Prostate gland (tissue), 2 donors: ENCODE measurements around the gene KDM1A. TPM values are rescaled to one million over a fixed set of nuclear protein-coding genes. Genes with fewer than 3 reads are reported as not detected.
A peak's percentile ranks its signal among the peaks of the same experiment; 100 is the strongest.

Experiments
- DNase-seq: peaks from one replicate; pipeline ENCODE4 v3.0.0-alpha.2; 2019; ENCODE audit warnings: low spot score
- H3K27ac ChIP-seq, 2 donors: fragments of 200-600 bp; sonication (generic); 2 replicates each; pipeline ENCODE4 v1.5.1; 2017 to 2019
- H3K27me3 ChIP-seq: fragments of 200-600 bp; sonication (generic); replicated peaks from 2 replicates; pipeline ENCODE4 v1.5.1; 2019; ENCODE audit not compliant: insufficient read depth
- H3K36me3 ChIP-seq, 2 donors: fragments of 200-600 bp; sonication (generic); 1 replicate in 1 of 2; 2 replicates in 1 of 2; pipeline versions ENCODE4 v1.5.1 to v1.8.1; 2017 to 2019
- H3K4me1 ChIP-seq: fragments of 200-600 bp; sonication (generic); replicated peaks from 2 replicates; pipeline ENCODE4 v1.5.1; 2019
- H3K4me3 ChIP-seq, 2 donors: fragments of 200-600 bp; sonication (generic); 2 replicates each; pipeline ENCODE4 v1.5.1; 2017 to 2019
- H3K9me3 ChIP-seq: fragments of 200-600 bp; sonication (generic); 2 replicates; pipeline ENCODE4 v1.5.1; 2017
- POLR2A ChIP-seq: fragments of 450-650 bp; IDR thresholded peaks from one replicate; pipeline ENCODE4 v1.6.1; 2016; ENCODE audit warnings: antibody characterized with exemption, mild to moderate bottlenecking
- POLR2AphosphoS5 ChIP-seq: sonication (generic); formaldehyde crosslinking; IDR thresholded peaks from one replicate; pipeline ENCODE4 v1.6.1; 2017; ENCODE audit warnings: antibody characterized with exemption
- WGBS: methylation state at CpG from one replicate; pipeline ENCODE4 v1.1.5; 2018; 5-methylcytosine and 5-hydroxymethylcytosine counted together
- intact Hi-C: fragments of 100-400 bp; cut with DNase I; formaldehyde crosslinking; loops from one replicate; pipeline ENCODE4 v1.14.2; 2022
- total RNA-seq, 2 donors: library from RNA; depleted of rRNA; stranded (reverse); fragments of >200 nt; gene quantifications; one replicate each; pipeline ENCODE4 v1.1.0, GENCODE V29; 2016
- TF ChIP-seq, protein P1 (sequence below), 4 experiments: fragments of 200-600 bp in 2 of 4; fragments of 450-650 bp in 2 of 4; sonication (generic) in 2 of 4; IDR thresholded peaks; 1 replicate in 3 of 4; 2 replicates in 1 of 4; pipeline ENCODE4 v1.5.1; 2016 to 2019; ENCODE audit warnings: antibody characterized with exemption in 4 of 4, mild to moderate bottlenecking in 2 of 4, moderate library complexity in 2 of 4

Gene KDM1A
- total RNA-seq, 2 donors from 2014 or later: 75.1 to 94.5 TPM

DNA sequence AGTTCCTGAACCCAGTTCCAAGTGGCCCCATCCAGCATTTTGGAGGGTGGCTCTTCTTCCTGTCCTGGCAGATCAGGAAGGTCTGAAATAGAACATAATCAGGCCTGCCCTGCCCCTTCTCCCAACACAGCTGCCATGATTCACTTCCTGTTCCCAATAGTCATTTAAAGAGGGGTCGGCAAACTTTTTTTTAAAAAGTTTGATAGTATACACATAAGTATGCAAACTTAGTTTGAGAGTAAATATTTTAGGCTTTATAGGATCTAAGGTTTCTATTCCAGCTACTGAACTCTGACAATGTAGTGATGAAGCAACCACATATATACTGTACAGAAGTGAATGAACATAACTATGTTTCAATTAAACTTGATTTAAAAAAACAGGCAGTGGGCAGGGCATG lies 83.0 kb downstream of the KDM1A start:
- Histone ChIP-seq H3K36me3 (no peaks in the 10 kb centered on the region), H3K9me3 (no peaks in the 10 kb centered on the region)
- 4% methylated on average over 1 of the region's 1 CpG for WGBS

DNA sequence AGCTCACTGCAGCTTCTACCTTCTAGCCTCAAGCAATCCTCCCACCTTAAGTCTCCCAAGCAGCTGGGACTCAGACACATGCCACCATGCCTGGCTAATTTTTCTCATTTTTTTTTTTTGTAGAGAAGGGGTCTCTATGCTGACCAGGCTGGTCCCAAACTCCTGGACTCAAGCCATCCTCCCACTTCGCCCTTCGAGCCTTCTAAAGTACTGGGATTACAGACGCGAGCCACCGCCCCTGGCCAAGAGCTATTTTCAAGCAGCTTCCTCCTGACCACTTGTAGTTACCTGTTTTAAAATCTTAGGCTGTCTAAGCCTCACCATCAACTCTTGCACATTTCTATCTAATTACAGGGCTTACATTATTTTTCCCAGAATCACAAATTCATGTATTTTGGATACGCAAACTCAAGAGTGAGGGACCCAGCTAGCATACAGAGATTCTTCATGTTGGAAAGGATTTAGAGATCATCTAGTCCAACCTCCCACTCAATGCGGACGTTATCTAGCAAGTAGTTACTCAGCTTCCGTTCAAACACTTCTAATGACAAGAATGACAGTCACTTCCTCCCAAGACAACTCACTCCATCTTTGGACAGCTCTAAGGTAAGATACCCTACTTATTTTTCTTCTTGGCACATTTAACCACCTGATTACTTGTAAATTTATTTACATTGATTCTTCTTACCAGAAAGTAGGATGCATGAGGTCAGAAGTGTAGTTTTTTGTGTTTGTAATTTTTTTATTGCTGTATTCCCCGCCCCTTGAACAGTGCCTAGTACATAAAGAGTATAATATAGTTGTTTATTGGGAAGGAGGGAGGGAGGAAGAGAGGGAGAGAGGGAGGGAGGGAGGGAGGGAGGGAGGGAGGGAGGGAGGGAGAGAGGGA lies 84.0 kb downstream of the KDM1A start:
- WGBS: 54% methylated on average over 10 of the region's 10 CpGs
- peak; percentile 19 for TF ChIP-seq POLR2AphosphoS5
- TF ChIP-seq, protein P1, sequence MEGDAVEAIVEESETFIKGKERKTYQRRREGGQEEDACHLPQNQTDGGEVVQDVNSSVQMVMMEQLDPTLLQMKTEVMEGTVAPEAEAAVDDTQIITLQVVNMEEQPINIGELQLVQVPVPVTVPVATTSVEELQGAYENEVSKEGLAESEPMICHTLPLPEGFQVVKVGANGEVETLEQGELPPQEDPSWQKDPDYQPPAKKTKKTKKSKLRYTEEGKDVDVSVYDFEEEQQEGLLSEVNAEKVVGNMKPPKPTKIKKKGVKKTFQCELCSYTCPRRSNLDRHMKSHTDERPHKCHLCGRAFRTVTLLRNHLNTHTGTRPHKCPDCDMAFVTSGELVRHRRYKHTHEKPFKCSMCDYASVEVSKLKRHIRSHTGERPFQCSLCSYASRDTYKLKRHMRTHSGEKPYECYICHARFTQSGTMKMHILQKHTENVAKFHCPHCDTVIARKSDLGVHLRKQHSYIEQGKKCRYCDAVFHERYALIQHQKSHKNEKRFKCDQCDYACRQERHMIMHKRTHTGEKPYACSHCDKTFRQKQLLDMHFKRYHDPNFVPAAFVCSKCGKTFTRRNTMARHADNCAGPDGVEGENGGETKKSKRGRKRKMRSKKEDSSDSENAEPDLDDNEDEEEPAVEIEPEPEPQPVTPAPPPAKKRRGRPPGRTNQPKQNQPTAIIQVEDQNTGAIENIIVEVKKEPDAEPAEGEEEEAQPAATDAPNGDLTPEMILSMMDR (IDR thresholded peaks at IDR 0.05): no peak
- TF ChIP-seq POLR2A: no peak
- no peaks in the 10 kb centered on the region for H3K27me3 ChIP-seq
- no peaks in the 10 kb centered on the region for H3K9me3 ChIP-seq
- DNase-seq: no peak
- H3K4me3 ChIP-seq: no peak overlapping the region
- H3K27ac ChIP-seq: no peak overlapping the region
- no peaks in the 10 kb centered on the region for H3K4me1 ChIP-seq
- H3K36me3 ChIP-seq: no peaks in the 10 kb centered on the region
- intact Hi-C loops: loop anchor here (5.0 kb wide), 1 partner anchor 64 kb away; the partner anchor contains the start of gene LUZP1

More for the DNA sequence above, 83.0 kb downstream of the KDM1A start:
- H3K4me3 ChIP-seq: no peak overlapping the region
- no peaks in the 10 kb centered on the region for H3K27me3 ChIP-seq
- DNase-seq: no peak
- no peaks in the 10 kb centered on the region for H3K4me1 ChIP-seq
- intact Hi-C loops: loop anchor here (5.0 kb wide), 1 partner anchor 65 kb away; the partner anchor contains the start of gene LUZP1
- no peak for TF ChIP-seq POLR2AphosphoS5
- TF ChIP-seq, protein P1 (IDR thresholded peaks at IDR 0.05): no peak
- no peak for TF ChIP-seq POLR2A
- no peak overlapping the region for H3K27ac ChIP-seq

DNA sequence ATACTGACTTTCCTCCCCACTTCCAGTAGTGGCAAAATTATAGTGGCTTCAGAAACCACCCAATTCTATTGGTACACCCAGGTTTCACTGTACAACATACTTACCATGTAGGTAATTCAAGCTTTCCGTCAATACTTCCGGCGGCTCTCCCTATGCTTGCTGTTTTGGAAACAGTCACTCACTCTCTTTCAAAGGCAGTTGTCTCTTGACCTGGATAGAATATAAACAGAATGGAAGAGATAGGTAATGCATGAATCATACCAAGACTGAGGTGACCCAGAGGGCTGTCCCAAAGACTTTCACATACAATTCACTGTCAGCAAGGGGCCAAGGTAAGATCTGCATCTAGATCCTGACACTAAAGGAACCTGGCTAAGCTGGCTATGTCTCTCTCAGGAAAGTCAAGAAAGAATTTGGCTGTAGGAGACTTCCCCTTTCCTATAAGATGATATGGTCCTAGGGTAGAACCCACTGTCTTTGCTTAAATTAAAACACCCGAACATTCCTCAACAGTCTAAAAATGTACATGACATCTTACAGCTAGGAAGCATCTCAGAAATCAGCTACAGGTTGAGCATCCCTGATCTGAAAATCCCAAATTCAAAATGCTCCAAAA lies 89.8 kb downstream of the KDM1A start:
- Histone ChIP-seq H3K27ac (no peak overlapping the region), H3K9me3 (no peaks in the 10 kb centered on the region), H3K27me3 (no peaks in the 10 kb centered on the region), H3K36me3 (no peaks in the 10 kb centered on the region), H3K4me3 (no peak overlapping the region), H3K4me1 (no peaks in the 10 kb centered on the region)
- DNase-seq: no peak
- intact Hi-C loops: no loop called here
- 95% methylated on average over 4 of the region's 4 CpGs for WGBS
- TF ChIP-seq, protein P1 (IDR thresholded peaks at IDR 0.05): no peak
- TF ChIP-seq POLR2A (no peak), POLR2AphosphoS5 (no peak)

DNA sequence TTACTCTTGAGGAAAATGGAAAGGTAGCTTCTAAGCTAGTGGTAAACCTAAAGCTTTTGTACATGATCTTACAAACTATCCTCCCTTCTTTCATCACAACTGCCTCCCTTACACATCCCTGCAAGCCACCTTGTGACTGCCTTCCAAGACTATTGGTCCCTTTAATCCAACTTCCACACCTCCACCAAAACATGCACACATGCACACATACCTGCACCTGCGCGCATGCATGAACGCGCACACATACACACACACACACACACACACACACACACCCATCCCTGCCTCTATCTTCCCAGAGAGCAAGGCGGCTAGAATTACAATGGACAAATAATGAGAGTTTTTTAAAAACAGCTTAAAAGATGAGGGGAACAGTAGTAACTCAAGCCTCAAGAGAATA lies 91.1 kb downstream of the KDM1A start:
- intact Hi-C loops: no loop called here

More for the DNA sequence above, 91.1 kb downstream of the KDM1A start:
- Histone ChIP-seq H3K36me3 (no peaks in the 10 kb centered on the region), H3K4me1 (no peaks in the 10 kb centered on the region), H3K9me3 (no peaks in the 10 kb centered on the region), H3K4me3 (no peak overlapping the region), H3K27ac (no peak overlapping the region), H3K27me3 (no peaks in the 10 kb centered on the region)
- 96% methylated on average over 5 of the region's 5 CpGs for WGBS
- no peak for TF ChIP-seq POLR2A
- no peak for TF ChIP-seq POLR2AphosphoS5
- TF ChIP-seq, protein P1 (IDR thresholded peaks at IDR 0.05): no peak
- DNase-seq: no peak
